ENCODE measurements around the gene GRIK4. TPM values are rescaled to one million over a fixed set of nuclear protein-coding genes. Genes with fewer than 3 reads are reported as not detected.

The GRIK4 gene
- total and polyA plus RNA-seq, 11 donors, result 0.04 to 0.45 (median 0.12) TPM; not detected in 6

DNA sequence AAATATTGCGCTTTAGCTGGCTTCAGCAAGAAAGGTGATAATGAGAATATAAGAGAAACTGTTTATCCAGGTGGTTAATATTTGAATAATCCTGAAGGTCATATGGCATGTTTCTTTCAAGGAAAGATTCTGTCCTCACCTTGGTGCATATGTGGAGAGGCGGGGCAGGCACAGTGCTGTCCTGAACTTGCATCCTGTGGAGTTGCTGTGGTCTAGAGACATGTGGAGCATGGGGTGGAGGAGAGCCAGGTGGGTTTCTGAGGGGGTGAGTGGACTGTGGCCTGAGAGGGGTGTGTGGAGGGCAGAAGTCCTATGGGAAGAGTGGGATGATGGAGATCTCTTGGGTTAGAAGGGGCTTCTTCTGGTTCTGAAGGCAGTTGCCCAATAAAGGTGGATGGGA is 65.5 kb downstream of the GRIK4 start:
- H3K4me3 ChIP-seq, result no peak overlapping the region
- H3K4me1 ChIP-seq, result no peaks in the 10 kb centered on the region
- 92 to 98% (median 94%) methylated on average over 2 of the region's 2 CpGs for WGBS, 4 donors
- H3K27ac ChIP-seq, result no peak overlapping the region
- H3K27me3 ChIP-seq, result peaks cover 0 to 24% (median 0%) of the 10 kb centered on the region in 9 donors
- intact Hi-C loops (cut with DNase I), result no loop called here
- DNase-seq, result no peak
- H3K36me3 ChIP-seq, result no peaks in the 10 kb centered on the region
- no peaks in the 10 kb centered on the region for H3K9me3 ChIP-seq
- no peak for ATAC-seq
- TF ChIP-seq, protein P1, sequence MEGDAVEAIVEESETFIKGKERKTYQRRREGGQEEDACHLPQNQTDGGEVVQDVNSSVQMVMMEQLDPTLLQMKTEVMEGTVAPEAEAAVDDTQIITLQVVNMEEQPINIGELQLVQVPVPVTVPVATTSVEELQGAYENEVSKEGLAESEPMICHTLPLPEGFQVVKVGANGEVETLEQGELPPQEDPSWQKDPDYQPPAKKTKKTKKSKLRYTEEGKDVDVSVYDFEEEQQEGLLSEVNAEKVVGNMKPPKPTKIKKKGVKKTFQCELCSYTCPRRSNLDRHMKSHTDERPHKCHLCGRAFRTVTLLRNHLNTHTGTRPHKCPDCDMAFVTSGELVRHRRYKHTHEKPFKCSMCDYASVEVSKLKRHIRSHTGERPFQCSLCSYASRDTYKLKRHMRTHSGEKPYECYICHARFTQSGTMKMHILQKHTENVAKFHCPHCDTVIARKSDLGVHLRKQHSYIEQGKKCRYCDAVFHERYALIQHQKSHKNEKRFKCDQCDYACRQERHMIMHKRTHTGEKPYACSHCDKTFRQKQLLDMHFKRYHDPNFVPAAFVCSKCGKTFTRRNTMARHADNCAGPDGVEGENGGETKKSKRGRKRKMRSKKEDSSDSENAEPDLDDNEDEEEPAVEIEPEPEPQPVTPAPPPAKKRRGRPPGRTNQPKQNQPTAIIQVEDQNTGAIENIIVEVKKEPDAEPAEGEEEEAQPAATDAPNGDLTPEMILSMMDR (IDR thresholded peaks at IDR 0.05), result no peak
- TF ChIP-seq POLR2A (IDR thresholded peaks at IDR 0.05), result no peak

DNA sequence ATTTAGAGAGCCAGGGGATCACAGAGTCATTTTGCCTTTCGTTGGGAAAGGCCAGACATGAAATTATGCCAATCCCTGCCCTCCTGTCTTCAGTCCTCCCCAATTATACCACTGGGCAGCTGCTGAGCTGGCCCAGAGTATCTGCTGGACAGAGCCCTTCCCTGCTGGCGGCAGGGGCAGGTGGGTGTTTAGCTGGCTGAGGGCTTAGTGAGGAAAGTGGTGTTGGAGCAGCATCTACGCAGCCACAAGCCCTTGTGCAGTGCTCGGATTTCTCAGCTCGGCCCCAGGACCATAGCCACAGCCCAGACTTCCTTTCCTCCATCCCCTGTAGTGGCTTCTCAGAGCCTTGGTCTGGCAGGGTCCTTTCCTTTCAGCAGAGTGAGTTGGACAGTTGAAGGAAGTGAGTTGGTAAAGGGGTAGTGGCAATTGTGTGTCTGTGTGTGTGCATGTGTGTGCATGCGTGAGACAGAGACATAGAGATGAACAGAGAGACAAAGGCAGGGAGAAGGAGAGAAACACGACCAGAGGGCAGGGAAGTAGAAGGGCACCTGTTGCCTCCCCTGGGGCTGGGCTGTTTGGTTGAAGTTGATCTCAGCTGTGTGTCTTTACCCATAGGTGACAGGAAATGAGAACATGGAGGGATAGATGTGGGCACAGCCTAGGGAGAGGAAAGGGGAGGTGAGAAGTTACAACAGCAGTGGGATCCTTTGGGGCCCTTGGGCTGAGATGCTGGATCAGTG is 66.2 kb downstream of the GRIK4 start:
- Histone ChIP-seq H3K27me3 (peaks cover 0 to 30% (median 0%) of the 10 kb centered on the region in 9 donors), H3K4me3 (no peak overlapping the region)
- intact Hi-C loops (cut with DNase I), result no loop called here

DNA sequence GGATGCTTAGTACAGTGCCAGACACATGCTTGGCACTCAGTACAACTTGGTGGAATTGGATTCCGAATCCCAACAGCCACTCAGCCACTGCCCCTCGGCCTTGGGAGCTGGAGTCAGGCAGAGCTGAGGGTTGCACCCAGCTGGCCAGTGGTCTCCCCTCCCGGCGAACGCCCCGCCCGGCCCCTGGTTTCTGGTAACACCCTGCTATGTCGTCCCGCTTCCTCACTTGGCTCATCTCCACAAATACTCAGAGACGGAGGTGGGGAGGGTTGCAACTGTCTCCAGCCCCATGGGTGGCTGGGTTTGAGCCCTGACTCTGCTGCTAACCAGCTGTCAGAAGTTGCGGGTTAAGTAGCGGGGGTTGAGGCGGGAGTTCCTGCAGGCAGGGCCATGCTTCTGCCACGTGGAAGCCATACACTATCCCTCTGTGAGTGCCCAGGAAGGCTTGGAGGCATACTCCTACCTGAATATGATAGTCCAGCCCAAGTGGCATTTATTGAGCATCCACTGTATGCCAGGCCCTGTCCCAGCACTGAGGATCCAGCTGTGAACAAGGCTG is 67.1 kb downstream of the GRIK4 start:
- Histone ChIP-seq H3K27ac (no peak overlapping the region), H3K4me3 (no peak overlapping the region), H3K36me3 (no peaks in the 10 kb centered on the region), H3K27me3 (peaks cover 0 to 33% (median 0%) of the 10 kb centered on the region in 9 donors), H3K9me3 (peaks cover 0 to 12% (median 2%) of the 10 kb centered on the region in 12 donors), H3K4me1 (no peaks in the 10 kb centered on the region)
- no peak for TF ChIP-seq POLR2A (IDR thresholded peaks at IDR 0.05)
- TF ChIP-seq, protein P1 (IDR thresholded peaks at IDR 0.05), result no peak
- no peak for ATAC-seq
- DNase-seq, result no peak
- intact Hi-C loops (cut with DNase I), result no loop called here
- WGBS, 4 donors, result 55 to 74% (median 70%) methylated on average over 9 to 14 of the region's 14 CpGs

More for the DNA sequence above, 66.2 kb downstream of the GRIK4 start:
- TF ChIP-seq, protein P1 (IDR thresholded peaks at IDR 0.05), result no peak
- no peak for TF ChIP-seq POLR2A (IDR thresholded peaks at IDR 0.05)
- H3K27ac ChIP-seq, result no peak overlapping the region
- H3K9me3 ChIP-seq, result peaks cover 0 to 5% (median 0%) of the 10 kb centered on the region in 12 donors
- WGBS, 4 donors, result 58 to 78% (median 64%) methylated on average over 7 of the region's 7 CpGs
- DNase-seq (no peak), ATAC-seq (no peak)
- H3K4me1 ChIP-seq, result no peaks in the 10 kb centered on the region
- H3K36me3 ChIP-seq, result no peaks in the 10 kb centered on the region

DNA sequence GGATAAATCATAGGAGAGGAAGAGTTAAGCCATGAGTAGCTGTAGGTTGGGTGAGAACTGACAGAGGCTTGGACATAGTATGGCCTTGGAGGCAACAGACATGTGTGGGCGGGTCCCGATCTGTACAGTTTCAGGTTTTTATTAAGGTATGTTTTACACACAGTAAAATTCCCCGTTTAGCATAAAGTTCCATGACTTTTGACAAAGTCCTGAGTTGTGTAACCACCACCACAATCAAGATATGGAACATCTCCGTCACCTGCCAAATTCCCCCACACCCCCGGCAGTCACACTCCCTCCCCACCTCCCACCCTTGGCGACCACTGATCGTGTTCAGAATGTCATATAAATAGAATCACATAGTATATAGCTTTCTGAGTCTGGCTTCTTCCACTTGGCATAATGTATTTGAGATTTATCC is 68.1 kb downstream of the GRIK4 start:
- Histone ChIP-seq H3K27me3 (peaks cover 0 to 35% (median 0%) of the 10 kb centered on the region in 9 donors), H3K9me3 (peaks cover 0 to 22% (median 2%) of the 10 kb centered on the region in 12 donors), H3K27ac (no peak overlapping the region), H3K36me3 (no peaks in the 10 kb centered on the region), H3K4me3 (no peak overlapping the region), H3K4me1 (no peaks in the 10 kb centered on the region)
- ATAC-seq, result no peak
- TF ChIP-seq, protein P1 (IDR thresholded peaks at IDR 0.05), result no peak
- no peak for TF ChIP-seq POLR2A (IDR thresholded peaks at IDR 0.05)
- DNase-seq, result no peak
- intact Hi-C loops (cut with DNase I), result no loop called here
- WGBS, 4 donors, result 52 to 59% (median 56%) methylated on average over 7 of the region's 7 CpGs
